Chondrocyte (in vitro differentiated cells): ENCODE data around the gene HMCN2. TPM values are rescaled to one million over a fixed set of nuclear protein-coding genes. Genes with fewer than 3 reads are reported as not detected.

Experiments used
- DNase-seq: peaks from one replicate; pipeline ENCODE4 v3.0.0; 2021; ENCODE audit warnings: mixed read lengths, low spot score
- H3K27ac Mint-ChIP-seq: one replicate; pipeline ENCODE4 v1.8.0; 2021; ENCODE audit warnings: mild to moderate bottlenecking, moderate library complexity, mixed read lengths; ENCODE audit not compliant: unreplicated experiment
- H3K27me3 Mint-ChIP-seq: 2 replicates; pipeline ENCODE4 v1.8.0; 2021; ENCODE audit warnings: low read depth, mixed read lengths
- H3K36me3 Mint-ChIP-seq: 2 replicates; pipeline ENCODE4 v1.8.0; 2021; ENCODE audit warnings: low read depth, mixed read lengths
- H3K4me1 Mint-ChIP-seq: 2 replicates; pipeline ENCODE4 v1.8.0; 2021; ENCODE audit warnings: low read depth, mild to moderate bottlenecking, mixed read lengths
- H3K4me3 Mint-ChIP-seq: one replicate; pipeline ENCODE4 v1.8.0; 2021; ENCODE audit warnings: mild to moderate bottlenecking, moderate library complexity, mixed read lengths; ENCODE audit not compliant: unreplicated experiment
- H3K9me3 Mint-ChIP-seq: 2 replicates; pipeline ENCODE4 v1.8.0; 2021; ENCODE audit warnings: low read depth, mixed read lengths
- CTCF ChIP-seq: fragments of 200-600 bp; sonication (generic); IDR thresholded peaks from 2 replicates; pipeline ENCODE4 v1.5.0; 2021; ENCODE audit warnings: antibody characterized with exemption, mild to moderate bottlenecking, moderate library complexity
- total RNA-seq: library from RNA; stranded (reverse); gene quantifications from 3 replicates; pipeline ENCODE4 v1.2.1, GENCODE V29; 2021

Gene HMCN2
- total RNA-seq, 1 donor from 2014 or later: 0.05 TPM

- DNase-seq: no peak
- H3K27ac Mint-ChIP-seq: no peak overlapping the region
- no peak overlapping the region for H3K4me3 Mint-ChIP-seq
- TF ChIP-seq CTCF: no peak
- no peaks in the 10 kb centered on the region for H3K9me3 Mint-ChIP-seq
- H3K4me1 Mint-ChIP-seq: peaks cover 13% of the 10 kb centered on the region
- H3K27me3 Mint-ChIP-seq: peaks cover 46% of the 10 kb centered on the region
- no peaks in the 10 kb centered on the region for H3K36me3 Mint-ChIP-seq
These were observed 64.8 kb downstream of the HMCN2 start for GRCh38 chr9:130330202-130330862.

GRCh38 chr9:130331061-130331460 lies 65.5 kb downstream of the HMCN2 start:
- H3K9me3 Mint-ChIP-seq: no peaks in the 10 kb centered on the region
- H3K4me1 Mint-ChIP-seq: peaks cover 13% of the 10 kb centered on the region
- no peaks in the 10 kb centered on the region for H3K36me3 Mint-ChIP-seq
- H3K27ac Mint-ChIP-seq: no peak overlapping the region
- no peak for DNase-seq
- H3K27me3 Mint-ChIP-seq: peaks cover 49% of the 10 kb centered on the region
- no peak for TF ChIP-seq CTCF
- no peak overlapping the region for H3K4me3 Mint-ChIP-seq

- no peak for TF ChIP-seq CTCF
- no peak overlapping the region for H3K27ac Mint-ChIP-seq
These were observed 66.0 kb downstream of the HMCN2 start for GRCh38 chr9:130331573-130331972.

GRCh38 chr9:130332384-130332926 lies 66.9 kb downstream of the HMCN2 start:
- Mint-ChIP-seq H3K4me3 (no peak overlapping the region), H3K27me3 (peaks cover 47% of the 10 kb centered on the region), H3K27ac (no peak overlapping the region)

More at GRCh38 chr9:130331573-130331972, 66.0 kb downstream of the HMCN2 start:
- DNase-seq: no peak
- H3K4me3 Mint-ChIP-seq: no peak overlapping the region
- H3K4me1 Mint-ChIP-seq: peaks cover 13% of the 10 kb centered on the region
- H3K27me3 Mint-ChIP-seq: peaks cover 50% of the 10 kb centered on the region
- H3K9me3 Mint-ChIP-seq: no peaks in the 10 kb centered on the region
- no peaks in the 10 kb centered on the region for H3K36me3 Mint-ChIP-seq

More at GRCh38 chr9:130332384-130332926, 66.9 kb downstream of the HMCN2 start:
- DNase-seq: no peak
- Mint-ChIP-seq H3K36me3 (no peaks in the 10 kb centered on the region), H3K9me3 (no peaks in the 10 kb centered on the region), H3K4me1 (peaks cover 13% of the 10 kb centered on the region)
- no peak for TF ChIP-seq CTCF
